ENCODE data around the gene HSPA1B.

Gene HSPA1B

GRCh38 chr6:31827286-31828079, at the start of gene HSPA1B:
Gene HSPA1B (plus strand): TSS chr6:31827738. CDS start chr6:31827951, 213 bp downstream.
- DNase-seq (ENCODE audit: extremely low read depth, low read depth): peak; percentile 99
- TF ChIP-seq, protein P1, sequence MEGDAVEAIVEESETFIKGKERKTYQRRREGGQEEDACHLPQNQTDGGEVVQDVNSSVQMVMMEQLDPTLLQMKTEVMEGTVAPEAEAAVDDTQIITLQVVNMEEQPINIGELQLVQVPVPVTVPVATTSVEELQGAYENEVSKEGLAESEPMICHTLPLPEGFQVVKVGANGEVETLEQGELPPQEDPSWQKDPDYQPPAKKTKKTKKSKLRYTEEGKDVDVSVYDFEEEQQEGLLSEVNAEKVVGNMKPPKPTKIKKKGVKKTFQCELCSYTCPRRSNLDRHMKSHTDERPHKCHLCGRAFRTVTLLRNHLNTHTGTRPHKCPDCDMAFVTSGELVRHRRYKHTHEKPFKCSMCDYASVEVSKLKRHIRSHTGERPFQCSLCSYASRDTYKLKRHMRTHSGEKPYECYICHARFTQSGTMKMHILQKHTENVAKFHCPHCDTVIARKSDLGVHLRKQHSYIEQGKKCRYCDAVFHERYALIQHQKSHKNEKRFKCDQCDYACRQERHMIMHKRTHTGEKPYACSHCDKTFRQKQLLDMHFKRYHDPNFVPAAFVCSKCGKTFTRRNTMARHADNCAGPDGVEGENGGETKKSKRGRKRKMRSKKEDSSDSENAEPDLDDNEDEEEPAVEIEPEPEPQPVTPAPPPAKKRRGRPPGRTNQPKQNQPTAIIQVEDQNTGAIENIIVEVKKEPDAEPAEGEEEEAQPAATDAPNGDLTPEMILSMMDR (IDR thresholded peaks at IDR 0.05; ENCODE audit: low read depth, low read length, missing control alignments): no peak
- H3K4me3 ChIP-seq (replicated peaks; ENCODE audit: low read depth, low read length): peak within 1 kb of the TSS; percentile 66

- TF ChIP-seq, protein P1 (IDR thresholded peaks at IDR 0.05; ENCODE audit: low read depth, low read length, missing control alignments): no peak
- H3K4me3 ChIP-seq (replicated peaks; ENCODE audit: low read depth, low read length): no peak overlapping the region
Observed at GRCh38 chr6:31778193-31778592, 49.3 kb upstream of the HSPA1B start.

DNA sequence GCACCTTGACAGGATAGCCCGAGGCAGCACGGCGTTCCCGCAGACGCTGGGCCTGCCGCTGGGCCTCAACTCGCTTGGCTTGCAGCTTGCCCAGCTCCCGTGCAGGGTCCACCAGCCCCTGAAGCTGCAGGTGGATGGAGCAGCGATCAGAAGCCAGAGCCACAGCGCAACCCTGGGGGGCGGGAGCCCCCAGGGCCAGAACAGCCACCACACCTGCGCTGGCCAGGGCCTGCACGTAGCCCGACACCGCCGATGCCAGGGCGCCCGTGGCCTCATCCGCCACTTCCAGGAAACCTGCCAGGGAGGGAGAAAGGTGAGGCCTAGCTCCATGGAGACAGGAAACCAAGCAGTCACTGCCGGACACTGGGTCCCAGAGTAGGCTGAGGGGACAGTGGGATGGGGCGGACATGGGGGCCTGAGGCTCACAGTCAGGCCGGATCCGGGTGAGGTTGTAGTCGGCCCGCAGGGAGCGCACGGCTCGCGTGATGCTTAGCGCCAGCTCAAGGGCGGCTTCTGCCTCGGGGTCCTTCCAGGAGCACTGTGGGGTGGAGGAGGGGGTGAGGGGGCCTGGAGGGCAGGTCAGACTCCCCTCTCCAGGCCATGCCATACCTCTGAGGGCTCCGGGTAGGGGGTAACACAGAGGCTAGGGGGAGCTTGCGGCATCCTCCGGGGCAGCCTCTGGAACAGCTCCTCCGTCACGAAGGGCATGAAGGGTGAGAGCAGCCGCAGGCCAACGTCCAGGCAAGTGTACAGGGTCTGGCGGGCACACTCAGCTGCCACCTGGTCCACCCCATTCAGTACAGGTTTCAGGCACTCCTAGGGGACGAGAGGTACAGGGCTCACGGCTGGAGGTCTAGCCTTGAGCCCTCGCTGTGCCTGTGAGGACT, 48.3 kb upstream of the HSPA1B start:
- no peak for DNase-seq (ENCODE audit: extremely low read depth, low read depth)
- no peak overlapping the region for H3K4me3 ChIP-seq (replicated peaks; ENCODE audit: low read depth, low read length)
- TF ChIP-seq, protein P1 (IDR thresholded peaks at IDR 0.05; ENCODE audit: low read depth, low read length, missing control alignments): no peak

More at GRCh38 chr6:31778193-31778592, 49.3 kb upstream of the HSPA1B start:
- no peak for DNase-seq (ENCODE audit: extremely low read depth, low read depth)

DNA sequence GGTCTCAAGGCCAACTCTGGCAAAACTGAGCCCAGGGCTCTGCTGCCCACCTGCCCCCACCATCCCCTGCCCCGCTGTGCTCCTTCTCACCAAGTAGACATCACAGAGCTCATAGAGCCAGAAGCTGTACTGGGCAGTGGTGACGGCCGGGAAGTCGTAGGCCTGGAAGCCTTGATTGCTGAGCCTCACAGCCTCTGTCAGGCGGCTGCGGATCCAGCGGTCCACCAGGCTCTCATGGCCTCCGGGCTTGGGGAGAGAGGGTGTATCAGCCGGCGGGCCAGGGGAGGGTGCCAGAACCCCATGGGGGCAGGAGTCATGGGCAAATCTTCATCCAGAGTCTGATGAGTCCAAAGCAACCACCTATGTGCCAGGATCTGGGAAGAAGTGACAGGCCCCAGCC, 47.6 kb upstream of the HSPA1B start:
- no peak overlapping the region for H3K4me3 ChIP-seq (replicated peaks; ENCODE audit: low read depth, low read length)
- no peak for DNase-seq (ENCODE audit: extremely low read depth, low read depth)
- TF ChIP-seq, protein P1 (IDR thresholded peaks at IDR 0.05; ENCODE audit: low read depth, low read length, missing control alignments): no peak

- H3K4me3 ChIP-seq (replicated peaks; ENCODE audit: low read depth, low read length): no peak overlapping the region
- DNase-seq (ENCODE audit: extremely low read depth, low read depth): no peak
- TF ChIP-seq, protein P1 (IDR thresholded peaks at IDR 0.05; ENCODE audit: low read depth, low read length, missing control alignments): no peak
Observed at GRCh38 chr6:31780507-31781243, 46.9 kb upstream of the HSPA1B start.

All from HFF-Myc (cell line).